C4-2B (cell line): ENCODE data around the gene FBXL17.

Experiments used
- ZFX ChIP-seq: fragments of 450-650 bp; IDR thresholded peaks from 2 replicates; pipeline ENCODE4 v1.6.1; 2017
- TF ChIP-seq, protein P1 (sequence below): fragments of 450-650 bp; conservative IDR thresholded peaks from 2 replicates; pipeline ENCODE4 v1.5.1; 2017; ENCODE audit warnings: mild to moderate bottlenecking

DNA sequence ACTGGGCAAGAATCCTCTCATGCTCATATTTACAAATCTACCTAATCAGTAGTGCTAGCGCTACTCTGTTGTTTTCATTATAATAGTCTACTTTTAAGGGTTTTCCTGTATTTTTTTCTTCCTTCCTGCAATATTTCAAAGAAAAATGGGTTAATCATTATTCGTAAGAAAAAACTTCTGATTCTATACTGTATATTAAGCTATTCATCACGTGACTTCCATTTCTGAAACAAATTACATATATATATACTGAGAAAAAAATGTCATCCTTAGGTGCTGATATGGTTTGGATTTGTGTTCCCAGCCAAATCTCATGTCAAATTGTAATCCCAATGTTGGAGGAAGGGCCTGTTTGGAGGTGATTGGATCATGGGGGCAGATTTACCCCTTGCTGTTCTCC is 197.0 kb downstream of the FBXL17 start:
- TF ChIP-seq, protein P1, sequence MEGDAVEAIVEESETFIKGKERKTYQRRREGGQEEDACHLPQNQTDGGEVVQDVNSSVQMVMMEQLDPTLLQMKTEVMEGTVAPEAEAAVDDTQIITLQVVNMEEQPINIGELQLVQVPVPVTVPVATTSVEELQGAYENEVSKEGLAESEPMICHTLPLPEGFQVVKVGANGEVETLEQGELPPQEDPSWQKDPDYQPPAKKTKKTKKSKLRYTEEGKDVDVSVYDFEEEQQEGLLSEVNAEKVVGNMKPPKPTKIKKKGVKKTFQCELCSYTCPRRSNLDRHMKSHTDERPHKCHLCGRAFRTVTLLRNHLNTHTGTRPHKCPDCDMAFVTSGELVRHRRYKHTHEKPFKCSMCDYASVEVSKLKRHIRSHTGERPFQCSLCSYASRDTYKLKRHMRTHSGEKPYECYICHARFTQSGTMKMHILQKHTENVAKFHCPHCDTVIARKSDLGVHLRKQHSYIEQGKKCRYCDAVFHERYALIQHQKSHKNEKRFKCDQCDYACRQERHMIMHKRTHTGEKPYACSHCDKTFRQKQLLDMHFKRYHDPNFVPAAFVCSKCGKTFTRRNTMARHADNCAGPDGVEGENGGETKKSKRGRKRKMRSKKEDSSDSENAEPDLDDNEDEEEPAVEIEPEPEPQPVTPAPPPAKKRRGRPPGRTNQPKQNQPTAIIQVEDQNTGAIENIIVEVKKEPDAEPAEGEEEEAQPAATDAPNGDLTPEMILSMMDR, result no peak
- TF ChIP-seq ZFX, result no peak
